GM18508 (cell line): ENCODE results near the gene GOLM1.
"Not testable (repeated sequence)": the region's sequence is repeated elsewhere in the genome, so short reads cannot be mapped to it uniquely, and the experiment has no call there.

Source experiments
- ATAC-seq: cut with Tn5 transposase; IDR thresholded peaks from one replicate; pipeline ENCODE4 v1.9.1; 2021; ENCODE audit warnings: moderate number of reproducible peaks; ENCODE audit not compliant: insufficient read depth, unreplicated experiment

Gene GOLM1

DNA sequence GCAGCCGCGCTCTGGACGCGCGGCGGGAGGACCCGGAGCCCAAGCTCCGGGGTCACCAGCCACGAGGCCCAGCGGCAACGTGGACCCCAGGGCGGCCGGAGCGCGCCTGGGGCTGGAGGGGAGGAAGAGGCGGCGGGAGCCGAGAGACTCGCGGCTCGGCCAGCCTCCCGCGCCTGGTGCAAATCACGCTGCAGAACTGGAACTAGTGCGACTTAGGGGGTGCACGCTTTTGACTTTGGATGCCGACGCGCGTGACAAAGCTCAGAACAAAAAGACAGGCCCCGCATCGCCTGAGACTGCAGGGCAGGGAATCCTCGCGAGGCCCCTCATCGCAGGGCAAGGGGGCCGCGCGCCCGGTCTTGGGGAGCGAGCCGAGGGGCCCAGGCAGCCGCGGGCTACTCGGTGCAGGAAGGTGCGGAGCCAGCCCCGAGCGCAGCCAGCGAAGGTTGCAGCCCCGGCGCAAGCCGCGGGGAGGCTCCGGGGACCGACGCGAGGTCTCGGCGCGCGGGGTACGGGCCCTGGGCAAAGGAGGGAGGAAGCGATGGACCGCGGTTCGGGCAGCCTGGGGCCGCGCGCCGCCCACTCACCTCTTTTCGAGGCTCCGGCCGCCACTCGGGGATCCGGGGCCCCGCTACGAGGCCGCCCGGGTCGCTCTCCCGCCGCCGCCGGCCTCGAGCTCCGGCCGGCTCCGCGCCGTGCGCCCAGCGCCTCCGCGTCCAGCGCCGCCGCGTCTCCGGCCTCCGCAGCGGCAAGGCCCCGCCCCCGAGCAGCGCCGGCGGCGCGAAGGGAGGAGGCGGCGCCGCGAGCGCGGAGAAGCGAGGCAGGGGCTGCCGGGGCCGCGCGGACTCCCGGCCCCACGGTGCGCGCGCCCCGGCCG is at the start of gene GOLM1:
Gene GOLM1, minus strand, starts transcription at position 735 of the 877 bp plus-strand sequence. CDS start 20,238 bp downstream, outside the sequence.
- no peak for ATAC-seq

GRCh38 chr9:86146671-86147070 is 47.3 kb upstream of the GOLM1 start:
- ATAC-seq, result not testable (repeated sequence)

DNA sequence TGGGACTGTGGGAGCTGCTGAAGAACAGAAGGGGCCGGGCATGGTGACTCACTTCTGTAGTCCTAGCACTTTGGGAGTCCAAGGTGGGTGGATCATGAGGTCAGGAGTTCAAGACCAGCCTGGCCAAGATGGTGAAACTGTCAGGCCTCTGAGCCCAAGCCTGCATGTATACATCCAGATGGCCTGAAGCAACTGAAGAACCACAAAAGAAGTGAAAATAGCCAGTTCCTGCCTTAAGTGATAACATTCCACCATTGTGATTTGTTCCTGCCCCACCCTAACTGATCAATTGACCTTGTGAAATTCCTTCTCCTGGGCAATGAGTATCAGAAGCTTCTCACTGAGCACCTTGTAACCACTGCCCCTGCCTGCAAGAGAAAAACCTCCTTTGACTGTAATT is 46.6 kb upstream of the GOLM1 start:
- ATAC-seq, result not testable (repeated sequence)

DNA sequence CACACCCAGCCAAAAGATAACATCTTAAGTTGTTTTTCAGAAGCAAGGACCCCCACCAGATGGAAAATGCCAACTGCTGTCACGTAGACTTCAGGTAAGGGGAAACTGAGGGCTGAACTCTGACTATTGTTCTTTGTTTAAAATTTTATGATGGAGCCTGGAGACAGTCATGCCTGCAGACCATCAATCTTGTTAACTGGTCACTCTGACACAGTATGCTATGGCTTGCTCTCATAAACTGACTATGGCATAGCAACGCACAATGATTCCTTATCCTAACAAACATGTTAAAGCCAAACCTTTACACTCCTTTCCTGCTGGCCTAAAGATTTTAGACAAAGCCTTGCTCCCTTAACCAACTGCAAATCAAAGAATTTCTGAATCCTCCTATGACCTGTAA is 43.6 kb upstream of the GOLM1 start:
- no peak for ATAC-seq

- no peak for ATAC-seq
Observed at GRCh38 chr9:86141843-86142242, 42.5 kb upstream of the GOLM1 start.

- ATAC-seq, result no peak
Observed at GRCh38 chr9:86135371-86135770, 36.0 kb upstream of the GOLM1 start.

DNA sequence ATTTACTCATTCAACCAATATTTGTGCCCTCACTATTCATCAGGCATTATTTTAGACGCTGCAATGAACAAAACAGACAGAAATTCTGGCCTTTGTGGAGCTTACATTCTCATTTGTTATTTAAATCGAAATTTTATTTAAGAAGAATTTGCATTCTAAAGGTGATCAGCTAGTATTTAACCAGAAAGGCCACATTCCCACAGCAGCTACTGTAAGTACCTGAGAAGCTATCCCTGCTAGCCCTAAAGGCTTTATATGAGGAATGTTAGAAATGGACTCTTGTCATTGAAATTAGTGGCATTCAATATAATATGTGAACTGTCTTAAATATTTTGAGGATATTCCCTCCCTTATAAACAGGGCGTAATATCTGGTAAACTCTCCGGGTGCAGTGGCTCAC is 35.0 kb upstream of the GOLM1 start:
- no peak for ATAC-seq

DNA sequence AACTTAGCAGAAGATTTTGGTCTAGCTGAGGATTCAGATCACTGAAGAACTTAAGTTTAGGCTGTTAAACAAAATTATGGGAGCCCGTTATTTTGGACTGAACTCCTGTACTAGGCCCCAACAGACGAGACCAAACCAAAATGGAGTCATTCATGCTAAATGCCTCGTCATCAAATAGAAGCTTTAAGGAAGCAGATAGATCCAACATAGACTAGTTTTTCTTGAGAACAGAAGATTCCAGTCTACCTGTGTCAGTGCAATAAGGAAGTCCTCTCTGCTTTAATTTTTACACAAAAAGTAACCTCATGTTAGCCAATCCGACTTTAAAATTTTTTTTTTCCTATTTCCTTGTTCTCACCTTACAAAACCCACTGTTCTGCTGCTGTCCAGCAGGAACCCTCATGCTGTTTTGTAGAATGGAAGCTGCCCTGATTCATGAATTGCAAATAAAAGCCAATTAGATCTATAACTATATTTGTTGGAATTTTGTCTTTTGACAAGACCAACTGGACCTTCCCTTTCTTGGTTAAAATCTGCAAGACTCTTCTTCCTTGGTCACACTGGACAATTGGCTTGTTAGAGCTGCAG is 29.0 kb upstream of the GOLM1 start:
- no peak for ATAC-seq

DNA sequence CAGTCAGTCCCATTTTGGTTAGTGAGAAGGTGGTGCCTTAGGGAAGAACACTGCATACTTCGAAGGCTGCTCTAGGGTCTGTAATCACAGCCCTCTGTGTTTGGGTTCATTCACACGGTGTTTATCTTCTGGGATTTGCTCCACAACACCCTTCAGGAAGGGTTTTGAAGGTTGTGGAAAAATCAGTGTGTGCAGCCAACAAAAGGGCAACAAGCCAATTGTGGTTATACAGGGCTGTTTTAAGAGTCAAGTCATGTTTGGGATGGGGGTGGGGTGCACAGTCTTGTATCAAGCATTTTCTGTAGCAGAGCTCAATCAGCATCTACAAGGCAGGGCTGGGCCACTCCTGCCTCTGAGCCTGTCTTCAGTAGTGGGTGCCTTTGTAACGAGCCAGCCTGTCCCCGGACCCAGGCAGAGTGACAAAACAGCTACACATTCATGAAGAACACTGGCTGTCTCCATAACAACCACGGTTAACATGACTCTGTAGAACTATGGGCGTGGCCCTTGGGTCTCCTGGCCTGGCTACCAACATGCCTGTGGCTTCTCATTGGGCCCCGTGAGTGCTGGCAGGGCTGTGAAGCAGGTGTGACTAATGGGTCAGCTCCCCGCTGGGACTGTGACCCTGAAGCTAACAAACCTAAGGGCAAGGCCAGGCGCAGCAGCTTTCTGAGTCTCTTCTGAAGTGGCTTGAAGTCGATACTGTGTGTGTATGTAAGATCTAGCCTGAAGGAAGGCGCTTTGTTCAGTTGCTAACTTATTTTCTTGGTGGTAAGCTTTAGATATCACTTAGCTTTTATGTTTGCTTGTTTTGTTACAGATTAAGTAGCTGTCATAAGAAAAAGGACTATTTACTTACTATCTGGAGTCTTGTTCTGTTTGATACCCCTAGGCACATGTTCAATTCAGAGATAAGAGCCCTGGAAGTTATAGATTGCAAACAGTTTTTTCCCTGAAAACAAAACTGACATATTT is 27.9 kb upstream of the GOLM1 start:
- ATAC-seq, result no peak

GRCh38 chr9:86122311-86122710 is 23.0 kb upstream of the GOLM1 start:
- ATAC-seq, result no peak

DNA sequence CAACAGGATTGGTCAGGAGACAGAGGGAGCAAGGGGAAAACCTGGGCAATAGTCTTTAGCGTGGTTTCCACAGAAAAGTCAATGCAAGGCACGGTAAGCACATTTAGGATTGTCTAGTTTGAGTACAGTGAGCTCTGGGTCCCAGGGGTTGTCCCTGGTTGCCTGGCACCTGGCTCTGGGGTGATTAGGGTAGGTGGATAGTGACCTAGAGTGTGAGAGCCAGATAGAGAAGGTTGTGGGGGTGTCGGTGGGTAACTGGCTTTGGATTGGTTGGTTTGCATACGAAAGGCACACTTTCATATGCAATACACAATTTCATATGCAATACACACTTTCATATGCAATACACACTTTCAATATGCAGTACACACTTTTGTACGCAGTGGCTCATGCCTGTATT is 20.1 kb upstream of the GOLM1 start:
- no peak for ATAC-seq

DNA sequence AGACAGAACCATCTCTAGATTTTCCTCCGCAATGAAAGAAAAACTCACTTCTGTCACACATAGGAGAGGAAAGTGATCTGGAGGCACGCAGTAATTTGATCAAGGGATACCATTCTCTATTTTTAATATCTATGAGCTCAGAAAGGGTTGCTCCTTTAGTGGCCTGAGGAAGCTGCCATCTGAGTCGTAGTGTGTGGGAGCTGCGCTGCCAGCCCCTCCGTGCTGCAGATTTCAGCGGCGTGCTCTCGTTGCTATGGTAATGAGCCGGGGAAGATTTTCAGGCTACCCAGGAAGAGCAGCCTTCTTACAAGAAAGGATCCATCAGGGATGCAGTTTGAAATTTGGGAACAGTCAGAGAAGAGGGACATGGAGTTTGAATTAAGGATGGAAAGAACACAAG is 17.1 kb upstream of the GOLM1 start:
- no peak for ATAC-seq

DNA sequence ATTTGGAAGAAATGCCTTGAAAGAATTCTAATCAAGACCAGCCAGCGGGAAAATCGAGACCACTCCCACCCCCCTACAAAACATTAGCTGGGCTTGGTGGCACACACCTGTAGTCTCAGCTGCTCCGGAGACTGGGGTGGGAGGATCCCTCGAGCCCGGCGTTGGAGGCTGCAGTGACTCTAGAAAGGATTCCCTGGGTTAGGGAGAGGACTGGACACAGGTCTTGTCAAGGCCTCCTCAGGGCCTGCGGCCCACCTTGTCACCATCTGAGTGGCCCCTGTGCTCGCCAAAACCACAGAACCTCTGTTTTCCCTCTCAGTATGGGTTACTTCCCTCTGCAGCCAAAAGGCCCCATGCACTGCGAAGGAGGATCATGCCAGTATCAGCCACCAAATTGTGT is 16.5 kb upstream of the GOLM1 start:
- no peak for ATAC-seq

- no peak for ATAC-seq
Observed at GRCh38 chr9:86112057-86112456, 12.7 kb upstream of the GOLM1 start.

DNA sequence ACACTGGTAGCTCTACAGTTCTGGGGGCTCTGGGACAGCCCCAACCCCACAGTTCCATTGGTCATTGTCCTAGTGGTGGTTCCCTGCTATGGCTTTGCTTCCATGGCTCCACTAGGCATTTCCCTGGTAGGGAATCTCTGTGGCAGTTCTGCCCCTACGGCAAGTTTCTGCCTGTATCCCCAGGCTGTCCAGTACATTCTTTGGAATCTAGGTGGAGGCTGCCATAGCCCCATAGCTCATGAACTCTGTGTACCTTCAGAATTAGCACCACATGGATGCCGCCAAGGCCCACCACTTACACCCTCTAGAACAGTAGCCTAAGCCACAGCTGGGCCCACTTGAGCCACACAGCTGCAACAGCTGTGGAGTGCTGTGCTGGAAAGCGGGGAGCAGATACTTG is 3.3 kb upstream of the GOLM1 start:
- ATAC-seq, result no peak

- ATAC-seq, result no peak
Observed at GRCh38 chr9:86099701-86100364, 475 bp upstream of the GOLM1 start.

- ATAC-seq, result no peak
Observed at GRCh38 chr9:86097510-86098224, 1.7 kb downstream of the GOLM1 start.

- ATAC-seq, result no peak
Observed at GRCh38 chr9:86096386-86096785, 3.0 kb downstream of the GOLM1 start.

DNA sequence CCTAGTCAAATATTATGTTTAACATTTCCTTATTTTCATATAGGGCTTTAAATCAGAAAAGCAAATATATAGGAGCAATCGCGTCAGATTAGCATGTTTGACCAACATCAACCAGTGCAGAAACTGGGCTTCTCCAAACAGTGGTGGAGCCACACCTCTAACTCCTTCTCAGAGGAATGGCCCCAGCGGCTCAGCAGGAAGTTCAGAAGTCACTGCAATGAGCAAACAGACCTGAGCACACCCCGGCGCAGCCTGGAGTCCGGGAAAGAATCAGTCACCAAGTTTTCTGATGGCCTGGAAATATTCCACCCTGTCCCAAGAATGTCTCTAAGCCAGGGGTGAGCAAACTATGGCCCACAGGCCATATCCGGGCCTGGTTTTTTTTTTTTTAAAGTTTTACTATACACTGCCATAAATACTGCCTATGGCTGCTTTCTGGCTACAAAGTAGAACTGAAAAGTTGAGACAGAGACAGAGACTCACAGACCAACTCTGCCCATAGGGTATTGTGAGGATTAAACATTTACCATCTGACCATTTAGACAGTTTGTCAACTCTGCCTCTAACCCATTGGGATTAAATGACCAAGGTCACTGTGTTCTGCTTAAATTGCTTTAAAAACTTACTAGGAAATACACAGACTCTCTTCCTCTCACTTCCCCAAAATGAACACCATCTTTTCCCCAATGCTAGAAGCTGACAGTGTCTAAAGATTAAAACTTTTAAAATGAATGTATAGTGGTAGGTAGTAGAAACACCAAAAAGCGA is 5.4 kb downstream of the GOLM1 start:
- ATAC-seq, result no peak
